IMR-90 (cell line): ENCODE data around the gene GADD45A. TPM values are rescaled to one million over a fixed set of nuclear protein-coding genes. Genes with fewer than 3 reads are reported as not detected.
A peak's percentile ranks its signal among the peaks of the same experiment; 100 is the strongest.

Source experiments
- ATAC-seq: fragments of 200-7000 bp; cut with Tn5 transposase; 2 replicates; pipeline ENCODE4 v1.9.1; 2020; ENCODE audit warnings: low read depth, mild to moderate bottlenecking, moderate library complexity
- BruUV-seq: library from RNA; stranded (reverse); fragments of 400-500 nt; replicated peaks from 2 replicates; lab custom pipeline; 2021; lab: Mats Ljungman, UMichigan
- CTCF ChIA-PET: fragments of 300-600 bp; formaldehyde crosslinking; extraction: SDS; loops from one replicate; lab custom pipeline; 2021; ENCODE audit warnings: antibody characterized with exemption; lab: Yijun Ruan, JAX
- POLR2A ChIA-PET: fragments of 300-600 bp; sonication (Branson Sonifier 250); formaldehyde crosslinking; loops from one replicate; lab custom pipeline; 2022; ENCODE audit warnings: antibody characterized with exemption; ENCODE audit not compliant: unreplicated experiment; lab: Charles Lee
- DNase-seq: peaks from one replicate; pipeline ENCODE4 v3.0.0; 2013
- H2AFZ ChIP-seq: replicated peaks from 2 replicates; pipeline ENCODE3; 2013; ENCODE audit warnings: low read length, mild to moderate bottlenecking; ENCODE audit not compliant: poor library complexity
- H2AK5ac ChIP-seq: 2 replicates; pipeline ENCODE4 v1.6.1; 2013; ENCODE audit warnings: low read depth, low read length, inconsistent platforms
- H2AK9ac ChIP-seq: replicated peaks from 2 replicates; pipeline ENCODE3; 2013; ENCODE audit warnings: mild to moderate bottlenecking, low read depth, low read length, moderate library complexity; ENCODE audit not compliant: poor library complexity
- H2BK120ac ChIP-seq: 2 replicates; pipeline ENCODE4 v1.6.1; 2013; ENCODE audit warnings: low read depth, low read length, inconsistent platforms
- H2BK15ac ChIP-seq: 3 replicates; pipeline ENCODE4 v1.6.1; 2013; ENCODE audit warnings: low read depth, low read length, inconsistent platforms
- H2BK20ac ChIP-seq: 2 replicates; pipeline ENCODE4 v1.6.1; 2013; ENCODE audit warnings: low read depth, mild to moderate bottlenecking, inconsistent platforms, low read length, moderate library complexity
- H2BK5ac ChIP-seq: 2 replicates; pipeline ENCODE4 v1.6.1; 2013; ENCODE audit warnings: mild to moderate bottlenecking, low read depth, low read length, inconsistent platforms; ENCODE audit not compliant: poor library complexity, severe bottlenecking
- H3K14ac ChIP-seq: replicated peaks from 2 replicates; pipeline ENCODE4 v1.6.1; 2013; ENCODE audit warnings: low read depth, low read length, inconsistent platforms
- H3K18ac ChIP-seq: 2 replicates; pipeline ENCODE4 v1.6.1; 2013; ENCODE audit warnings: low read depth, low read length, control low read depth
- H3K23ac ChIP-seq: 2 replicates; pipeline ENCODE4 v1.6.1; 2013; ENCODE audit warnings: low read depth, low read length, inconsistent platforms
- H3K27ac ChIP-seq: 2 replicates; pipeline ENCODE4 v1.5.1; 2013; ENCODE audit warnings: mild to moderate bottlenecking, control low read depth, low read length; ENCODE audit not compliant: insufficient read depth
- H3K27me3 ChIP-seq: 2 replicates; pipeline ENCODE4 v1.6.1; 2013; ENCODE audit warnings: low read length; ENCODE audit not compliant: control insufficient read depth, insufficient read depth
- H3K36me3 ChIP-seq: 2 replicates; pipeline ENCODE4 v1.6.1; 2013; ENCODE audit warnings: low read length, mixed read lengths; ENCODE audit not compliant: control insufficient read depth, insufficient read depth
- H3K4ac ChIP-seq: 2 replicates; pipeline ENCODE4 v1.6.1; 2013; ENCODE audit warnings: low read depth, low read length, inconsistent platforms
- H3K4me1 ChIP-seq: 2 replicates; pipeline ENCODE4 v1.6.1; 2013; ENCODE audit warnings: low read length, mixed read lengths; ENCODE audit not compliant: control insufficient read depth, insufficient read depth
- H3K4me2 ChIP-seq: 2 replicates; pipeline ENCODE4 v1.6.1; 2013; ENCODE audit warnings: low read depth, mild to moderate bottlenecking, control low read depth, low read length, moderate library complexity
- H3K4me3 ChIP-seq: 2 replicates; pipeline ENCODE4 v1.5.1; 2013; ENCODE audit warnings: low read depth, mild to moderate bottlenecking, control low read depth, low read length, moderate library complexity; ENCODE audit not compliant: insufficient read depth
- H3K56ac ChIP-seq: 2 replicates; pipeline ENCODE4 v1.6.1; 2013; ENCODE audit warnings: low read length, inconsistent platforms; ENCODE audit not compliant: insufficient read depth; ENCODE audit errors: extremely low read depth
- H3K79me1 ChIP-seq, 2 experiments: 2 replicates each; pipeline ENCODE4 v1.6.1; 2013; ENCODE audit warnings: low read length in 2 of 2, inconsistent platforms in 1 of 2, low read depth in 1 of 2
- H3K9ac ChIP-seq: 2 replicates; pipeline ENCODE4 v1.6.1; 2013; ENCODE audit warnings: low read depth, low read length, control low read depth
- H3K9me1 ChIP-seq: 2 replicates; pipeline ENCODE4 v1.6.1; 2013; ENCODE audit warnings: low read length, inconsistent platforms; ENCODE audit not compliant: insufficient read depth
- H3K9me3 ChIP-seq: 2 replicates; pipeline ENCODE4 v1.6.1; 2013; ENCODE audit warnings: low read length; ENCODE audit not compliant: control insufficient read depth, insufficient read depth
- H4K20me1 ChIP-seq: 2 replicates; pipeline ENCODE4 v1.6.1; 2013; ENCODE audit warnings: low read length, inconsistent platforms; ENCODE audit not compliant: insufficient read depth
- H4K5ac ChIP-seq: 2 replicates; pipeline ENCODE4 v1.6.1; 2013; ENCODE audit warnings: mild to moderate bottlenecking, low read depth, low read length, control low read depth
- H4K8ac ChIP-seq, 2 experiments: 2 replicates each; pipeline ENCODE4 v1.6.1; 2013; ENCODE audit warnings: low read depth in 2 of 2, low read length in 2 of 2, control low read depth in 1 of 2, inconsistent platforms in 1 of 2
- H4K91ac ChIP-seq: 2 replicates; pipeline ENCODE4 v1.6.1; 2013; ENCODE audit warnings: low read depth, low read length, inconsistent platforms; ENCODE audit not compliant: insufficient read depth
- CEBPB ChIP-seq: IDR thresholded peaks from 2 replicates; pipeline ENCODE4 v1.6.1; 2012; ENCODE audit warnings: low read depth, low read length, improper control_type of control experiment
- NFE2L2 ChIP-seq: fragments of 150-350 bp; IDR thresholded peaks from 2 replicates; pipeline ENCODE4 v1.6.1; 2016; ENCODE audit warnings: low read depth, mild to moderate bottlenecking, low read length
- WGBS, 2 experiments: methylation state at CpG; one replicate each; pipeline versions ENCODE4 v1.1.5 to v1.1.7; 2013; ENCODE audit warnings: missing lambda C conversion rate in 2 of 2; ENCODE audit not compliant: insufficient read length in 1 of 2; ENCODE audit errors: extremely low coverage in 2 of 2; 5-methylcytosine and 5-hydroxymethylcytosine counted together
- dilution Hi-C: fragments of 300-500 bp; cut with HindIII; formaldehyde crosslinking; loops from one replicate; pipeline ENCODE4 v1.14.3; 2018; ENCODE audit warnings: low sequenced_read_pairs; ENCODE audit not compliant: unreplicated experiment
- in situ Hi-C: fragments of 300-500 bp; cut with MboI; formaldehyde crosslinking; loops from 3 replicates; pipeline ENCODE4 v1.14.3; 2019; ENCODE audit warnings: low sequenced_read_pairs, inconsistent platforms, mixed read lengths
- intact Hi-C: fragments of 100-400 bp; cut with micrococcal nuclease; formaldehyde crosslinking; loops from 2 replicates; pipeline ENCODE4 v1.10.0; 2022
- polyA plus RNA-seq, 3 experiments: library from polyadenylated mRNA; depleted of rRNA; stranded (reverse); fragments of >200 nt; gene quantifications; 2 replicates each; pipeline ENCODE4 v1.2.3, GENCODE V29; 2012; ENCODE audit warnings: low replicate concordance in 1 of 3
- total RNA-seq: library from RNA; depleted of rRNA; stranded (reverse); fragments of >200 nt; gene quantifications from 2 replicates; pipeline ENCODE4 v1.2.3, GENCODE V29; 2012

The GADD45A gene
- total and polyA plus RNA-seq, 2 of the 4 experiments (the other 2 are of a cell fraction), result 10.9 to 114 TPM

DNA sequence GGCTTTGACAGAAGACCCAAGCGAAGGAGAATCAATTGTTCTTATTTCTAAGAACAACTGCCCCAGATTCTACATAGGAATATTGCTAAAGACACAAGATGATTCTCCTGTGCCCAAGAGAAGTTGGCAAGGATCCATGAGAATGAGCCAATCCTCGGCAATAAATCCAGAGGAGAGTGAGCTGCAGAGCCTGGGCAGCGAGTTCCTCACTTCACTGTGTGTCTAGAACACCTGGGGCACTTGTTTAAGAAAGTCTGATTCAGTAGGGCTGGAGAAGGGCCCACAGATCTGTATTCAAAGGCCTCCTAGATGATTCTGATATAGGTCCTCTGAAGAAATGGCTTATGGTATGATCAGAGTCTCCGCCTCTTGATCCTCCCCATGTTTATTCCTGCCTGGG is 31.8 kb downstream of the GADD45A start:
- intact Hi-C loops, result no loop called here
- no TSS peak for BruUV-seq
- H2BK20ac ChIP-seq, result no peak overlapping the region
- no peaks in the 10 kb centered on the region for H3K27me3 ChIP-seq
- H3K18ac ChIP-seq, result no peak overlapping the region
- no peak overlapping the region for H2BK15ac ChIP-seq
- no peak overlapping the region for H3K4me2 ChIP-seq
- H3K36me3 ChIP-seq, result peaks cover 3% of the 10 kb centered on the region; the same call in 1 of the 2 replicates
- peaks cover 18% of the 10 kb centered on the region; the same call in 1 of the 2 replicates for H4K20me1 ChIP-seq
- H2BK5ac ChIP-seq, result no peak overlapping the region
- no peak overlapping the region for H4K91ac ChIP-seq
- H3K27ac ChIP-seq, result no peak overlapping the region
- H3K79me1 ChIP-seq, result peaks cover 36 to 82% of the 10 kb centered on the region in 2 experiments
- no peaks in the 10 kb centered on the region for H3K9me3 ChIP-seq
- DNase-seq (peak; percentile 20), ATAC-seq (no peak)
- in situ Hi-C loops, result no loop called here
- ChIA-PET POLR2A (no interaction called here), CTCF (no interaction called here)
- H4K5ac ChIP-seq, result no peak overlapping the region
- H3K23ac ChIP-seq, result no peak overlapping the region
- no peak overlapping the region for H2BK120ac ChIP-seq
- dilution Hi-C loops, result no loop called here
- H3K9me1 ChIP-seq, result peaks cover 21% of the 10 kb centered on the region
- H4K8ac ChIP-seq, result no peak overlapping the region
- H3K4me1 ChIP-seq, result peaks cover 21% of the 10 kb centered on the region
- H2AK9ac ChIP-seq, result no peak overlapping the region
- no peak overlapping the region for H3K14ac ChIP-seq
- 70% methylated on average over 2 of the region's 4 CpGs; no CpG with 5 or more reads in 1 of the 2 experiments for WGBS, 2 experiments
- H2AFZ ChIP-seq, result no peak overlapping the region
- no peak overlapping the region for H2AK5ac ChIP-seq
- no peak overlapping the region for H3K4ac ChIP-seq
- no peak overlapping the region for H3K4me3 ChIP-seq
- TF ChIP-seq NFE2L2 (no peak), CEBPB (0 out of 2 replicates have a peak, but pooled peaks have one; percentile 5)
- no peak overlapping the region for H3K56ac ChIP-seq
- no peak overlapping the region for H3K9ac ChIP-seq
